Endometrium (tissue), 2 donors: Measurements from ENCODE around the gene AQP2.
"Not testable (repeated sequence)": the region's sequence is repeated elsewhere in the genome, so short reads cannot be mapped to it uniquely, and the experiment has no call there.

ENCODE experiments used
- FAIRE-seq: peaks from 2 replicates; lab custom pipeline; 2012; peaks lifted over from hg19 to GRCh38; lab: Jason Lieb, UNC
- donor health status: control.
- donor health status: control.

Gene AQP2

GRCh38 chr12:49987625-49988303 is 37.2 kb downstream of the AQP2 start:
- no peak for FAIRE-seq

DNA sequence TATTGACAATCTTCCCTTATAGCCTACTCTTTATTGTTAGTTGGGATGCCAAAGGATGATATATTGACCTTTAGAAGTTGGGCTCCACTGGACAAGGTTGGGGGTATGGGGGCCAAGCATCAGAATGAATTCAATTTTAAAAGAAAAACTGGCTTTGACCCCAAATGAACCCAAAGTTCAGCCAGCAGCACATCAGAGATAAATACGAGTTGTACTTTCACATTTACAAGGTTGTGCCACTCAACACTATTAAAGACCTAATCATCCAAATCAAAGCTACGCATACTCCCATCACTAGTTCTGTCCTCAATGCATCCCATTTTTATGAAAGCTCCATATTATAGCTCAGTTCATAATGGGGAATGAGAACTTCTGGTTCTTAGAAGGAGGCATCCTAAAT is 38.9 kb downstream of the AQP2 start:
- FAIRE-seq = not testable (repeated sequence)

- FAIRE-seq = no peak
Observed at GRCh38 chr12:49990273-49990672, 39.7 kb downstream of the AQP2 start.

DNA sequence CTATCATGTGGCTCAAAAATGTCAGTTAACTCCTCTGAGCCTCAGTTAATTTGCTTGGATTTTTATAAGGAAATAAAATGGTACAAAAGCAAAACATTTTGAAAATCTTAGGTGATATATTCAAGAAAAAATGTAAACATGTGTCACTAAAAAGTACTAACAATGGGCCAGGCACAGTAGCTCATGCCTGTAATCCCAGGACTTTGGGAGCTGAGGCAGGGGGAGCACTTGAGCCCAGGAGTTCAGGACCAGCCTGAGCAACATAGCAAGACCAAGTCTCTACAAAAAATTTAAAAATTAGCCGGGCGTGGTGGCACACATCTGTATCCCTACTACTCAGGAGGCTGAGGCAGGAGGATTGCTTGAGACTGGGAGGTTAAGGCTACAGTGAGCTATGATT is 47.9 kb downstream of the AQP2 start:
- no peak for FAIRE-seq

DNA sequence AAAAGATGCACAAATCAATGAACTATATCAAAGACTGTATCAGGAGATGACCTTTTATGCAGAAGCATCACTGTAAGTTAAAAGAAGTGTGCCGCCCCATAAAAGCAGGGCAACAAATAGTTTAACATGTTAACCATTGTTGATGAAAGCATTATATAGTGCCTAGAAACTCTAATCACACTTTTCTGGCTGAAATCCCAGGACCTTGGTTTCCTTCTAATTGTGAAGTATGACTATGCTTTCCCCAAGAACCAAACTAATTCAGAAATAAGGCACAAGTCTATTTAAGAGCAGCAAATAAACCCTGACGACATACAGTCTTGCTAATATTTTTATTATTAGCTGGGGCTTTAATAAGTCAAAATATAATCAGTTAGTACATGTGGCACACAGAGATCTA is 53.1 kb downstream of the AQP2 start:
- no peak for FAIRE-seq

GRCh38 chr12:50004696-50005095 is 54.2 kb downstream of the AQP2 start:
- no peak for FAIRE-seq

DNA sequence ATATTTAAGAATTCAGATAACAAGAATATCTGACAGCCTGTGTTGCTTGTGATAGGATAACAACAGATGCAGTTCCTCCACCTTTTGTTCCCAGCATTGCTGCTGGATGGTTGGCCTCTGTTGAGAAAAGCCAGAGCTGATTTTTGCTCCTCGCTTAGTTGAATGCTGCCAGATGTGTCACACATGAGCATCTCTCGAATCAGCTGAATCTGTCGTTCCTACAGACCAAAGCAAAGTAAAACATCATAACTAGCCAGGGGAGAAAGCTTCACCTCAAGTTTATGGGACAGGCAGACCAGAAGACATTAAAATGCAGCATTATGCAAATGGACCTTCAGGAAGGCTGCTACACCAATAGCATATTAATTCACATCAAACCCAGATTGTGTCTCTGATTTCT is 54.6 kb downstream of the AQP2 start:
- FAIRE-seq = peak; percentile 8

DNA sequence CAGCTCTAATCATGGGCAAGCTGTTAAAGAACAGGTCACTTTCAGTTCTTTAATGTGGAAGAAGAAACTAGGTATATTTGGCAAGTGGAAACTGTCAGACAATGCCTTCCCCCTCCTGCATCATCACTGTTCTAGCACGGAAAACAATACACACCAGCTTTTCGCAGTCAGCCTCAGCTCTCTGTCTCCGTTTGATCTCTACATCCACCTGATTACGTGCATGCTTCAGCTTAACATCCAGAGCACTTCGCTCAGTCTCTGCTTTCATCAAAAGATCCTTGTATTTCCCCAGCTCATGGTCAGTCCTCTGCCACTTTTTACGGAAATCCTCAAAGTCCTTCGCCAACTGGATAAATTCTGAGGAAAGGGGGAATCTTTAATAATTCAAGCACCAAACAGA is 55.7 kb downstream of the AQP2 start:
- no peak for FAIRE-seq

DNA sequence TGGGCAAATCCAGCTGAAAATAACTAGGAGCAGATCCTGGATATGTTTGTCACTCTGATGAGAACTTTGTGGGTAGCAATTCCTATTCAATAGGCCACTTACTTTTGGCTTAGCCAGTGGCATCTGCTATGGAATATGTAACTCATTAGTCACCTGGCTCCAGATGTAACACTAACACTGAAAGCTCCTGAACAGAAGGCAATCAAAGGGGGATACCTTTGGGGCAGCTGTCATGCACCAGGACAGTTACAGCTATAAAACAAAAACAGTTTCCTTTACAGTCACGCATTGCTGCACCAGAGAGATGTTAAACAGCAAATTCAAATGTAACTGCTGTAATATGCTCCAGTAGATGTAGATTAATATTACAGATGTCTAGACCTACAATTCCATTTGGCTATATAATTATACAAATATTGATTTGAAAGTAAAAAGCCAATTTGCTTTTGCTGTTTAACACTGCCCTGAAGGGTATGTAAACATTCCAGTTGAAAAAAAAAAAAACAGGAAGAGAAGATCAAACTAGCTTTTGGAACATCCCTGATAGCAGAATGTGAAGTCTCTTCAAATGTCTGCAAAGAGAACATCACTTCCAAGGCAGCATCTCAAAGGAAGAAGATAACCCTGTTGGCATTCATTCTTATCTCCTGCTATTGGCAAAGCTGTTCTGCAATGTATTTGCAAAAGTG is 56.4 kb downstream of the AQP2 start:
- FAIRE-seq = no peak
